Bronchial smooth muscle cell (primary cell): ENCODE data around the gene PTEN. TPM values are rescaled to one million over a fixed set of nuclear protein-coding genes. Genes with fewer than 3 reads are reported as not detected.

Experiments used
- total RNA-seq: library from RNA; depleted of rRNA; stranded (reverse); fragments of >200 nt; gene quantifications from 2 replicates; pipeline ENCODE4 v1.2.1, GENCODE V29; 2014

Gene PTEN
- 161 and 168 TPM in 2 replicates for total RNA-seq

GRCh38 chr10:87863053-87863943 is at the start of gene PTEN, which contains the start of gene KLLN:
Gene PTEN (plus strand): TSS chr10:87863625. CDS start chr10:87864470, 845 bp downstream.
Gene KLLN (minus strand): TSS chr10:87863533. CDS start chr10:87862487, 1,046 bp downstream.

GRCh38 chr10:87817609-87818504 is 45.6 kb upstream of the PTEN start, which contains the start of gene ATAD1:
Gene ATAD1 (minus strand): TSS chr10:87818226. CDS start chr10:87814599, 3,627 bp downstream.

Other genes with a start within 250 kb of the PTEN start
- gene PAPSS2, start 203.7 kb upstream of the PTEN start, total RNA-seq: 82.8 and 191 TPM in 2 replicates
- gene ATAD1, start 45.4 kb upstream of the PTEN start, total RNA-seq: 26.4 and 29.6 TPM in 2 replicates
- gene KLLN, start 92 bp upstream of the PTEN start, total RNA-seq: 0.34 and 0.47 TPM in 2 replicates